Mucosa of rectum (tissue), 2 donors: ENCODE data around the gene CAGE1.
"Not testable (repeated sequence)": the region's sequence is repeated elsewhere in the genome, so short reads cannot be mapped to it uniquely, and the experiment has no call there.

Experiments used
- H3K27ac ChIP-seq, 2 donors: one replicate each; pipeline ENCODE4 v1.7.0; 2013; ENCODE audit warnings: inconsistent platforms in 2 of 2, low read depth in 2 of 2, low read length in 2 of 2
- H3K27me3 ChIP-seq, 2 donors: one replicate each; pipeline ENCODE4 v1.7.0; 2013; ENCODE audit warnings: low read length in 2 of 2; ENCODE audit not compliant: control insufficient read depth in 2 of 2, insufficient read depth in 2 of 2
- H3K36me3 ChIP-seq, 2 donors: one replicate each; pipeline ENCODE4 v1.7.0; 2013; ENCODE audit warnings: low read length in 2 of 2; ENCODE audit not compliant: control insufficient read depth in 2 of 2, insufficient read depth in 2 of 2
- H3K4me1 ChIP-seq, 2 donors: one replicate each; pipeline ENCODE4 v1.7.0; 2013; ENCODE audit warnings: low read length in 2 of 2, mild to moderate bottlenecking in 1 of 2; ENCODE audit not compliant: control insufficient read depth in 2 of 2, insufficient read depth in 2 of 2
- H3K4me3 ChIP-seq, 2 donors: one replicate each; pipeline ENCODE4 v1.7.0; 2013; ENCODE audit warnings: low read length in 2 of 2
- H3K9ac ChIP-seq, 2 donors: one replicate each; pipeline ENCODE4 v1.7.0; 2013; ENCODE audit warnings: low read length in 2 of 2, low read depth in 1 of 2, mild to moderate bottlenecking in 1 of 2
- H3K9me3 ChIP-seq, 2 donors: one replicate each; pipeline ENCODE4 v1.7.0; 2013; ENCODE audit warnings: low read length in 2 of 2; ENCODE audit not compliant: control insufficient read depth in 2 of 2
- donor health status: healthy.
- donor health status: Normal muscosa, but diverticular disease.

CAGE1 gene

GRCh38 chr6:7341989-7342742 lies 47.4 kb downstream of the CAGE1 start:
- no peaks in the 10 kb centered on the region for H3K4me1 ChIP-seq
- H3K36me3 ChIP-seq, result no peaks in the 10 kb centered on the region
- no peak overlapping the region for H3K27ac ChIP-seq
- H3K9ac ChIP-seq, result no peak overlapping the region
- H3K9me3 ChIP-seq, result no peaks in the 10 kb centered on the region
- H3K4me3 ChIP-seq, result no peak overlapping the region
- H3K27me3 ChIP-seq, result no peaks in the 10 kb centered on the region

GRCh38 chr6:7341271-7341670 lies 48.3 kb downstream of the CAGE1 start:
- Histone ChIP-seq H3K4me3 (no peak overlapping the region), H3K9ac (no peak overlapping the region), H3K9me3 (no peaks in the 10 kb centered on the region), H3K4me1 (no peaks in the 10 kb centered on the region), H3K27ac (no peak overlapping the region), H3K27me3 (no peaks in the 10 kb centered on the region), H3K36me3 (no peaks in the 10 kb centered on the region)

GRCh38 chr6:7339007-7339732 lies 50.4 kb downstream of the CAGE1 start:
- H3K36me3 ChIP-seq, H3K4me1 ChIP-seq, H3K9me3 ChIP-seq, H3K9ac ChIP-seq, H3K4me3 ChIP-seq, H3K27me3 ChIP-seq, H3K27ac ChIP-seq: not testable (repeated sequence)

GRCh38 chr6:7338031-7338430 lies 51.5 kb downstream of the CAGE1 start:
- Histone ChIP-seq H3K9me3 (no peaks in the 10 kb centered on the region), H3K27me3 (no peaks in the 10 kb centered on the region), H3K27ac (no peak overlapping the region)

GRCh38 chr6:7335519-7335918 lies 54.0 kb downstream of the CAGE1 start:
- H3K27ac ChIP-seq, result no peak overlapping the region
- no peak overlapping the region for H3K4me3 ChIP-seq

More at GRCh38 chr6:7338031-7338430, 51.5 kb downstream of the CAGE1 start:
- Histone ChIP-seq H3K36me3 (no peaks in the 10 kb centered on the region), H3K4me3 (no peak overlapping the region), H3K9ac (no peak overlapping the region), H3K4me1 (no peaks in the 10 kb centered on the region)

GRCh38 chr6:7334685-7335084 lies 54.9 kb downstream of the CAGE1 start:
- Histone ChIP-seq H3K27ac (no peak overlapping the region), H3K27me3 (no peaks in the 10 kb centered on the region), H3K36me3 (no peaks in the 10 kb centered on the region), H3K4me3 (no peak overlapping the region), H3K9ac (no peak overlapping the region), H3K9me3 (no peaks in the 10 kb centered on the region), H3K4me1 (no peaks in the 10 kb centered on the region)

More at GRCh38 chr6:7335519-7335918, 54.0 kb downstream of the CAGE1 start:
- H3K9ac ChIP-seq, result no peak overlapping the region
- no peaks in the 10 kb centered on the region for H3K9me3 ChIP-seq
- H3K36me3 ChIP-seq, result no peaks in the 10 kb centered on the region
- no peaks in the 10 kb centered on the region for H3K27me3 ChIP-seq
- no peaks in the 10 kb centered on the region for H3K4me1 ChIP-seq

GRCh38 chr6:7332090-7332745 lies 57.3 kb downstream of the CAGE1 start:
- Histone ChIP-seq H3K27ac (no peak overlapping the region), H3K4me3 (no peak overlapping the region), H3K36me3 (no peaks in the 10 kb centered on the region), H3K27me3 (no peaks in the 10 kb centered on the region), H3K9me3 (no peaks in the 10 kb centered on the region), H3K4me1 (no peaks in the 10 kb centered on the region), H3K9ac (no peak overlapping the region)

GRCh38 chr6:7331452-7331851 lies 58.1 kb downstream of the CAGE1 start:
- H3K9me3 ChIP-seq, result no peaks in the 10 kb centered on the region
- H3K36me3 ChIP-seq, result no peaks in the 10 kb centered on the region
- no peaks in the 10 kb centered on the region for H3K4me1 ChIP-seq
- H3K27ac ChIP-seq, result no peak overlapping the region
- H3K4me3 ChIP-seq, result no peak overlapping the region
- no peak overlapping the region for H3K9ac ChIP-seq
- H3K27me3 ChIP-seq, result no peaks in the 10 kb centered on the region

GRCh38 chr6:7328243-7328642 lies 61.3 kb downstream of the CAGE1 start:
- Histone ChIP-seq H3K9me3 (no peaks in the 10 kb centered on the region), H3K36me3 (no peaks in the 10 kb centered on the region), H3K9ac (no peak overlapping the region), H3K27me3 (no peaks in the 10 kb centered on the region), H3K4me3 (no peak overlapping the region), H3K4me1 (no peaks in the 10 kb centered on the region), H3K27ac (no peak overlapping the region)

GRCh38 chr6:7325750-7326149 lies 63.8 kb downstream of the CAGE1 start:
- Histone ChIP-seq H3K27ac (no peak overlapping the region), H3K4me3 (no peak overlapping the region), H3K9ac (no peak overlapping the region), H3K36me3 (no peaks in the 10 kb centered on the region), H3K27me3 (no peaks in the 10 kb centered on the region), H3K9me3 (no peaks in the 10 kb centered on the region), H3K4me1 (no peaks in the 10 kb centered on the region)
